B cell (primary cell): ENCODE data around the gene ATCAY. TPM values are rescaled to one million over a fixed set of nuclear protein-coding genes. Genes with fewer than 3 reads are reported as not detected.
"Not testable (repeated sequence)": the region's sequence is repeated elsewhere in the genome, so short reads cannot be mapped to it uniquely, and the experiment has no call there.

Experiments
- ATAC-seq: fragments of 200-7000 bp; cut with Tn5 transposase; one replicate; pipeline ENCODE4 v1.10.0; 2021; ENCODE audit warnings: low read depth, mild to moderate bottlenecking, moderate number of reproducible peaks, moderate library complexity
- CTCF ChIA-PET: fragments of 350-600 bp; sonication (Branson Sonifier 250); formaldehyde crosslinking; loops from one replicate; lab custom pipeline; 2021; ENCODE audit warnings: antibody characterized with exemption, inconsistent platforms; lab: Charles Lee
- POLR2A ChIA-PET: fragments of 350-600 bp; sonication (Branson Sonifier 250); formaldehyde crosslinking; loops from one replicate; lab custom pipeline; 2021; ENCODE audit warnings: antibody characterized with exemption; lab: Charles Lee
- DNase-seq: peaks from one replicate; pipeline ENCODE4 v3.0.0; 2013
- H2AFZ ChIP-seq: 2 replicates; pipeline ENCODE4 v1.6.1; 2012; ENCODE audit warnings: mild to moderate bottlenecking, low read depth, low read length; ENCODE audit not compliant: insufficient read depth, poor library complexity, severe bottlenecking
- H3K27ac ChIP-seq, 2 donors: 1 replicate in 1 of 2; 2 replicates in 1 of 2; pipeline ENCODE4 v1.5.1; 2012 to 2013; ENCODE audit warnings: low read length in 2 of 2, mild to moderate bottlenecking in 2 of 2, moderate library complexity in 1 of 2
- H3K27me3 ChIP-seq, 4 experiments: fragments of 200-600 bp in 1 of 4; sonication (generic) in 1 of 4; replicated peaks in 1 of 4; 1 replicate in 2 of 4; 2 replicates in 2 of 4; pipeline versions ENCODE4 v1.6.1 to v1.7.0; 2013 to 2016; ENCODE audit warnings: low read length in 3 of 4, mild to moderate bottlenecking in 2 of 4, mixed read lengths in 1 of 4, moderate library complexity in 1 of 4; ENCODE audit not compliant: insufficient read depth in 4 of 4, control insufficient read depth in 3 of 4; ENCODE audit errors: control extremely low read depth in 1 of 4
- H3K36me3 ChIP-seq, 2 experiments: replicated peaks in 1 of 2; 1 replicate in 1 of 2; 2 replicates in 1 of 2; pipeline versions ENCODE4 v1.6.1 to v1.7.1; 2013; ENCODE audit warnings: low read length in 1 of 2; ENCODE audit not compliant: insufficient read depth in 2 of 2, control insufficient read depth in 1 of 2; ENCODE audit errors: control extremely low read depth in 1 of 2, extremely low read depth in 1 of 2
- H3K4me1 ChIP-seq, 2 donors: fragments of 200-600 bp in 1 of 2; sonication (generic) in 1 of 2; 1 replicate in 1 of 2; 2 replicates in 1 of 2; pipeline versions ENCODE4 v1.5.1 to v1.6.1; 2013 to 2017; ENCODE audit warnings: low read length in 2 of 2; ENCODE audit not compliant: control insufficient read depth in 2 of 2, insufficient read depth in 2 of 2
- H3K4me2 ChIP-seq: replicated peaks from 2 replicates; pipeline ENCODE3; 2012; ENCODE audit warnings: mild to moderate bottlenecking, low read depth, low read length; ENCODE audit not compliant: poor library complexity, severe bottlenecking
- H3K4me3 ChIP-seq, 5 experiments: fragments of 200-600 bp in 1 of 5; sonication (generic) in 1 of 5; 1 replicate in 3 of 5; 2 replicates in 2 of 5; pipeline versions ENCODE4 v1.5.1 to v1.7.0; 2011 to 2016; ENCODE audit warnings: low read length in 4 of 5, mild to moderate bottlenecking in 4 of 5, low read depth in 2 of 5, control low read depth in 1 of 5, moderate library complexity in 1 of 5; ENCODE audit not compliant: insufficient read depth in 1 of 5; ENCODE audit errors: control extremely low read depth in 1 of 5, extremely low read depth in 1 of 5
- H3K79me2 ChIP-seq: fragments of 200-600 bp; sonication (generic); one replicate; pipeline ENCODE4 v1.6.0; 2016; ENCODE audit warnings: low read length; ENCODE audit not compliant: control insufficient read depth, insufficient read depth
- H3K9ac ChIP-seq: fragments of 200-600 bp; sonication (generic); 2 replicates; pipeline ENCODE4 v1.6.1; 2017; ENCODE audit warnings: mild to moderate bottlenecking, low read length, moderate library complexity
- H3K9me3 ChIP-seq, 3 donors: one replicate each; pipeline versions ENCODE4 v1.6.1 to v1.7.1; 2013; ENCODE audit warnings: low read length in 2 of 3; ENCODE audit not compliant: control insufficient read depth in 2 of 3, insufficient read depth in 1 of 3; ENCODE audit errors: control extremely low read depth in 1 of 3
- H4K20me1 ChIP-seq: 2 replicates; pipeline ENCODE4 v1.6.0; 2012; ENCODE audit warnings: mild to moderate bottlenecking, low read length; ENCODE audit not compliant: insufficient read depth, control insufficient read depth, poor library complexity, severe bottlenecking
- H3K27ac Mint-ChIP-seq: one replicate; pipeline ENCODE4 v1.8.0; 2021; ENCODE audit warnings: mixed read lengths
- H3K27me3 Mint-ChIP-seq: one replicate; pipeline ENCODE4 v1.8.0; 2021; ENCODE audit warnings: mixed read lengths
- H3K4me1 Mint-ChIP-seq: one replicate; pipeline ENCODE4 v1.8.0; 2021; ENCODE audit warnings: mixed read lengths
- H3K4me3 Mint-ChIP-seq: one replicate; pipeline ENCODE4 v1.8.0; 2021; ENCODE audit warnings: mixed read lengths
- H3K9me3 Mint-ChIP-seq: one replicate; pipeline ENCODE4 v1.8.0; 2022; ENCODE audit warnings: mixed read lengths; ENCODE audit not compliant: insufficient read depth
- CTCF ChIP-seq: fragments of 200-600 bp; IDR thresholded peaks from one replicate; pipeline ENCODE4 v1.8.0; 2022; ENCODE audit warnings: antibody characterized with exemption, mild to moderate bottlenecking
- EZH2 ChIP-seq: IDR thresholded peaks from 2 replicates; pipeline ENCODE4 v1.6.1; 2012; ENCODE audit warnings: borderline replicate concordance, low read depth, mild to moderate bottlenecking, moderate library complexity, low read length; ENCODE audit not compliant: insufficient read depth, poor library complexity, severe bottlenecking
- WGBS: methylation state at CpG from one replicate; pipeline ENCODE4 v1.1.5; 2013; ENCODE audit warnings: missing lambda C conversion rate; ENCODE audit not compliant: insufficient coverage; 5-methylcytosine and 5-hydroxymethylcytosine counted together
- intact Hi-C: fragments of 100-400 bp; cut with micrococcal nuclease; formaldehyde crosslinking; loops from one replicate; pipeline ENCODE4 v1.10.0; 2022
- polyA plus RNA-seq: library from polyadenylated mRNA; depleted of rRNA; stranded (reverse); fragments of >200 nt; gene quantifications from 2 replicates; pipeline ENCODE4 v1.2.3, GENCODE V29; 2012
- total RNA-seq, 2 donors: library from RNA; stranded (reverse); fragments of 120-200 nt in 1 of 2; gene quantifications; 1 replicate in 1 of 2; 2 replicates in 1 of 2; pipeline versions ENCODE4 v1.2.3 to v1.2.4, GENCODE V29; 2013 to 2022

Gene ATCAY
- total and polyA plus RNA-seq, 2 donors (not counting 1 experiment from before 2014, with no cell fraction given) = not detected

- WGBS = 85% methylated on average over 19 of the region's 29 CpGs
- Histone ChIP-seq H3K79me2 (no peaks in the 10 kb centered on the region), H3K4me3 (no peak overlapping the region), H3K27ac (no peak overlapping the region), H2AFZ (no peak overlapping the region), H3K4me2 (no peak overlapping the region), H3K36me3 (no peaks in the 10 kb centered on the region), H3K27me3 (peaks cover 0 to 13% (median 6%) of the 10 kb centered on the region in 4 experiments), H4K20me1 (no peaks in the 10 kb centered on the region), H3K9ac (no peak overlapping the region), H3K9me3 (no peaks in the 10 kb centered on the region), H3K4me1 (no peaks in the 10 kb centered on the region)
- no peak for ATAC-seq
- no peak overlapping the region for H3K4me3 Mint-ChIP-seq
- no peak overlapping the region for H3K27ac Mint-ChIP-seq
- intact Hi-C loops = no loop called here
- TF ChIP-seq EZH2 = no peak
- no peak for TF ChIP-seq CTCF
- H3K27me3 Mint-ChIP-seq = peaks cover 1% of the 10 kb centered on the region
- no peaks in the 10 kb centered on the region for H3K9me3 Mint-ChIP-seq
- no peak for DNase-seq
- ChIA-PET CTCF (no interaction called here), POLR2A (no interaction called here)
- H3K4me1 Mint-ChIP-seq = no peaks in the 10 kb centered on the region
These were observed 56.3 kb downstream of the ATCAY start for GRCh38 chr19:3936506-3937442.

DNA sequence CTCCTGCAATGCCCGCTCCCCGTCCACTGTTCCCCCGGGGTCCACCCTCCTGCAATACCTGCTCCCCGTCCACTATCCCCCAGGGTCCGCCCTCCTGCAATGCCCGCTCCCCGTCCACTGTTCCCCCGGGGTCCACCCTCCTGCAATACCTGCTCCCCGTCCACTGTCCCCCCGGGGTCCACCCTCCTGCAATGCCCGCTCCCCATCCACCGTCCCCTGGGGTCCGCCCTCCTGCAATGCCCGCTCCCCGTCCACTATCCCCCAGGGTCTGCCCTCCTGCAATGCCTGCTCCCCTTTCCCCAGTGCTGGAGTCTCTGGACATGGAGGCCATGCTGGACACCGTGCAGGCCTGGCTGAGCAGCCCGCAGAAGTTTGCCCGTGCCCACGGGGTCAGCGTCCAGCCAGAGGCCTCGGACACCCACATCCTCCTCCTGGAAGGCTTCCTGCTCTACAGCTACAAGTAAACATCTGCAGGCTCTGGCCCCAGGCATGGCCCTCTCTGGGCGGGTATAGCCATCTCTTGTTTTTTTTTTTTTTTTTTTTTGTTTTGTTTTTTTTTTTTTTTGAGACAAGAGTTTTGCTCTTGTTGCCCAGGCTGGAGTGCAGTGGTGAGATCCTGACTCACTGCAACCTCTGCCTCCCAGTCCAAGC lies 57.9 kb downstream of the ATCAY start:
- ATAC-seq, H3K4me2 ChIP-seq, POLR2A ChIA-PET, H3K4me1 ChIP-seq, intact Hi-C loops, CTCF ChIA-PET, H3K4me1 Mint-ChIP-seq, H3K27me3 ChIP-seq, H3K79me2 ChIP-seq, H3K36me3 ChIP-seq, H2AFZ ChIP-seq, H3K4me3 Mint-ChIP-seq, H4K20me1 ChIP-seq, H3K27ac Mint-ChIP-seq, H3K27me3 Mint-ChIP-seq, DNase-seq, H3K4me3 ChIP-seq, H3K27ac ChIP-seq, H3K9ac ChIP-seq, H3K9me3 Mint-ChIP-seq, H3K9me3 ChIP-seq: not testable (repeated sequence)
- 97% methylated on average over 7 of the region's 22 CpGs for WGBS
